GM19023 (cell line): ENCODE data around the gene TIAM1.
A peak's percentile ranks its signal among the peaks of the same experiment; 100 is the strongest.

Experiments
- ATAC-seq: cut with Tn5 transposase; IDR thresholded peaks from one replicate; pipeline ENCODE4 v1.9.1; 2021; ENCODE audit warnings: mild to moderate bottlenecking, moderate library complexity; ENCODE audit not compliant: unreplicated experiment

Gene TIAM1

DNA sequence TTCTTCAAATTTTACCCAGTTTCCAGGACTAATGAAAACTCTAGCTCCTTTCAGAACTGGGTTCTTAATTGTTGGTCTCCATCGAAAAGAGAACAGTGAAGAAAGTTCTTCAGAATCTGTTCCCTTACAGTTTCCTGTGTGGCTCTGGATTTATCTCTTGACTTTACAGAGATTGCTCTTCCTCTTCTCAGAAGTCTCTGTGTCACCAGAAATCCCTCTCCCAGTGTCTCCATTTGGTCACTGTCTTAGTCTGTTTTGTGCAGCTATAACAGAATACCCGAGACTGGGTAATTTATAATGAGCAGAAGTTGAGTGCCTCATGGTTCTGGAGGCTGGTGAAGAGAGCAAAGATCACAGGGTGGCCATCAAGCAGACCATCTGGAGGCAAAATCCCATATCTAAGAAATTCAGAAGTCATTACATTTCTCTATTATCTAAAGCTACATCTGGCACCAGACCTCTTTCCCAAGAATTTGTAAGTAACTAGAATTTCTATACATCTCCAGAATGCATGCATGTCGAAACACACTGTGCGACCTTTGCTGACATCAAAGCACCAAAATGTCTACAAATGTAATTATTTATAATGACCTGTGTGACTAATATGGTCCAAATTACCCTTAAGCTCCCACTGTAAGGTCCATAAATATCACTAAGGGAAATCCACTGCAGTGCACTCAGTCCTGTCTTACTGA is 240.3 kb downstream of the TIAM1 start:
- no peak for ATAC-seq

- no peak for ATAC-seq
Observed at GRCh38 chr21:31103163-31103562, 240.9 kb downstream of the TIAM1 start.

- ATAC-seq, result no peak
Observed at GRCh38 chr21:31099122-31099521, 244.9 kb downstream of the TIAM1 start.

GRCh38 chr21:31098576-31099005 is 245.5 kb downstream of the TIAM1 start:
- no peak for ATAC-seq

DNA sequence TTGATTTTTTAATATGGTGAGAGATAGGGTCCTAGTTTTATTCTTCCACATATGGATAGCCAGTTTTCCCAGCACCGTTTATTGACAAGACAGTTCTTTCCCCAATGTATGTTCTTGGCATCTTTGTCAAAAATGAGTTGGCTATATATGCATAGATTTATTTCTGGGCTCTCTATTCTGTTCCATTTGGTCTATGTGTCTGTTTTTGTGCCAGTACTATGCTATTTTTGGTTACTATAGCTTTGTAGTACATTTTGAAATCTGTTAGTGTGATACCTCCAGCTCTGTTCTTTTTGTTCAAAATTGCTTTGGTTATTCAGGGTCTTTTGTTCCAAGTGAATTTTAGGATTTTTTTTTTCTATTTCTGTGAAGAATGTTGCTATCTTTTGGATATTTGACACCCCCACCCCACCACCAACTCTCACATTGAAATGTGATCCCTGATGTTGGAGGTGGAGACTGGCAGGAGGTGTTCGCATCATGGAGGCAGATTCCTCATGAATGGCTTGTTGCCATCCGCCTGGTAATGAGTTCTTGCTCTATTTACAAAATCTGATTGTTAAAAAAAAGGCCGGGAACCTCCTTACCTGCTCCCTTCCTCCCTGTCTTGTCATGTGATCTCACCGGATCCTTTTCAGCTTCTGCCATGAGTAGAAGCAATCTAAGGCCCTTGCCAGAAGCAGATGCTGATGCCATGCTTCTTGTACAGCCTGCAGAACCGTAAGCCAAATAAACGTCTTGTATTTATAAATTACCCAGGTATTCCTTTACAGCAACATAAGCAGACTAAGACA is 251.0 kb downstream of the TIAM1 start:
- no peak for ATAC-seq

DNA sequence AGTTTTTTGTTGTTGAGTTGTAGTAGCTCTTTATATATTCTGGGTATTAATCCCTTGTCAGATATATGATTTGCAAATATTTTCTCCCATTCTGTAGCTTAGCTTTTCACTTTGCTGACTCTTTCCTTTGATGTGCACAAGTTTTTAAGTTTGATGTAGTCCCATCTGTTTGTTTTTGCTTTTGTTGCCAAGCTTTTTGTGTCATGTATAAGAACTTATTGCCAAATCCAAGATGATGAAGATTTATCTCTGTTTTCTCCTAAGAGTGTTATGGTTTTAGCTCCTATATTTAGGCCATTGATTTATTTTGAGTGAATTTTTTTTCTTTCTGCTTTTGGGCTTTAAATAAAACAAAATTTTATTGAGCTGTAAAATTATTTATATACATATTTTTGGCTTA is 253.7 kb downstream of the TIAM1 start:
- no peak for ATAC-seq

DNA sequence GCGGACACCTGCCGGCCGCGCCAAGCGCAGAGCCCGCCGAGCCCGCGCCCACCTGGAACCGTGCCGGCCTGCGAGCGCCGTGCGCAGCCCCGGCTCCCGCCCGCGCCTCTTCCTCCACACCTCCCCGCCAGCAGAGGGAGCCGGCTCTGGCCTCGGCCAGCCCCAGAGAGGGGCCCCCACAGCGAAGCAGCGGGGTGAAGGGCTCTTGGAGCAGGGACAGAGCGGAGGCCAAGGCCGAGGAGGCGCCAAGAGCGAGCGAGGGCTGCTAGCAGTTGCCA is 255.6 kb downstream of the TIAM1 start:
- no peak for ATAC-seq

GRCh38 chr21:31087639-31088473 is 256.2 kb downstream of the TIAM1 start:
- ATAC-seq, result no peak

DNA sequence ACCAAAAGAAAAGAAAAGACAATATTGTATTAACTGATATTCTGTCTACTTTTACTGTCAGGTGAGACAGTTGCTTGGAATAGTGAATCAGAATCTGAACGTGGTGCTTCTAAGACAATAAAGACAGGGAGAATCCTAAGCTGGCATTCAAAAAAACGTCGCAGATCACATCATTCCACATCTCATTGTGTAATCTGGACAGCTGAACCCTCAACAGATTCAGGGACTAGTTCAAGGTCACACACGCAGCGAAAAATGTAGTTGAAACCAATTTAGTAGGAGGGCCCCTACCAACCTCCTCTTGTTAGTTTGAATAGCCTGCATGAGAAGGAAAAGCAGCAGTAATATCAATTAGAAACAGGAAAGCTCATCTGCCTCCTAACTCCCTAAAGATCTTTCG is 259.4 kb downstream of the TIAM1 start:
- ATAC-seq, result no peak

DNA sequence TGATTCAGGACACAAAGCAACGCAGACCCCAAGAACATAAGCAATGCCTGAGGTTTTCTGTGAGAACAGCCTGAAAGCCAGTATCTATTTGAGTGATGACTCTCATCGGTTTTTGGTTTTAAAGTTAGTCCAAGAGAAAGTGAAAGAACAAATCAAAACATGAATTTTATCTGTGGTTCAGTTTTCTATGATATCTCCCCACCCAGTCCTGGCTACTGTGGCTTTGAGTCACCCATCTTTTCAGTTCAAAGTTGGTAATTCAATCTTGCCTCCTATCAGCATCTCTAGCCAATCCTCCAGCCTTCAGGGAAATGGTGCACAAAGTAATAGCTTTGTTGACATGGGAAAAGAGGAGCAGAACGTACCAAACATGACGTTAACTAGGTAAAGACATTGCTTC is 265.3 kb downstream of the TIAM1 start:
- ATAC-seq, result peak; percentile 42

- ATAC-seq, result no peak
Observed at GRCh38 chr21:31078216-31078615, 265.8 kb downstream of the TIAM1 start.

GRCh38 chr21:31075848-31076247 is 268.2 kb downstream of the TIAM1 start:
- ATAC-seq, result no peak

- no peak for ATAC-seq
Observed at GRCh38 chr21:31072533-31072932, 271.5 kb downstream of the TIAM1 start.
